Measurements from ENCODE around the gene ZNF784. TPM values are rescaled to one million over a fixed set of nuclear protein-coding genes. Genes with fewer than 3 reads are reported as not detected.

Gene ZNF784
- total and polyA plus RNA-seq, 2 experiments from 2014 or later = 5.5 to 7.2 TPM

DNA sequence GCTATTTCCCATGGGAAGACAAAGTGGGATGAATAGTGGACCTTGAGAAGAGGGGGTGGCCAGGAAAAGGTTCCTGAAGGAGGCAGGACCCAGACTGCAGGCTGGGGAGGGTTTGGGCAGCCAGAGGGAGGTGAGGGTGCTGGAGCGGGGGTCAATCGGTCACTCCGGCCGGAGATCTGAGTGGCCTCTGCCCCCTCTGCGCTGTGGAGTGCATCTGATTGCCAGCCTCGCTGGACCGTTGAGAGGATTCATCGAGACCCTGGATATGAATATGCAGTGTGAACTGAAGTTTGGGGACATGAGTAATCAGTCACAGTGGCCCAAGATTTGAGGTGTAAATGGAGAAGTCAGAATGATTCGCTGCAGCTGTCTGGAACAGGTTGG, 11.0 kb upstream of the ZNF784 start:
- Histone ChIP-seq H3K27ac (peak overlapping the region; percentile 96), H3K4me1 (ENCODE audit: insufficient read depth) (peaks cover 15% of the 10 kb centered on the region), H3K9me2 (replicated peaks; ENCODE audit: insufficient read depth) (no peaks in the 10 kb centered on the region), H3K4me2 (peak overlapping the region; percentile 90), H4K20me1 (ENCODE audit: insufficient read depth, poor library complexity, severe bottlenecking) (no peaks in the 10 kb centered on the region), H3K4me3 (peak overlapping the region; percentile 72), H3K79me2 (peaks cover 57% of the 10 kb centered on the region), H3K9me3 (ENCODE audit: low read depth) (no peaks in the 10 kb centered on the region), H3K36me3 (replicated peaks; ENCODE audit: insufficient read depth, low read depth) (no peaks in the 10 kb centered on the region), H3K27me3 (no peaks in the 10 kb centered on the region), H2AFZ (no peak overlapping the region)
- no peak for DNase-seq (ENCODE audit: low spot score)
- WGBS (ENCODE audit: low lambda C conversion rate, missing lambda C conversion rate) = 15% methylated on average over 9 of the region's 9 CpGs
- TF ChIP-seq EZH2 (IDR thresholded peaks at IDR 0.05; ENCODE audit: borderline replicate concordance) = no peak
- no peak for TF ChIP-seq EZH2phosphoT487 (IDR thresholded peaks at IDR 0.05; ENCODE audit: low read depth, severe bottlenecking, unreplicated experiment)
- TF ChIP-seq, protein P1, sequence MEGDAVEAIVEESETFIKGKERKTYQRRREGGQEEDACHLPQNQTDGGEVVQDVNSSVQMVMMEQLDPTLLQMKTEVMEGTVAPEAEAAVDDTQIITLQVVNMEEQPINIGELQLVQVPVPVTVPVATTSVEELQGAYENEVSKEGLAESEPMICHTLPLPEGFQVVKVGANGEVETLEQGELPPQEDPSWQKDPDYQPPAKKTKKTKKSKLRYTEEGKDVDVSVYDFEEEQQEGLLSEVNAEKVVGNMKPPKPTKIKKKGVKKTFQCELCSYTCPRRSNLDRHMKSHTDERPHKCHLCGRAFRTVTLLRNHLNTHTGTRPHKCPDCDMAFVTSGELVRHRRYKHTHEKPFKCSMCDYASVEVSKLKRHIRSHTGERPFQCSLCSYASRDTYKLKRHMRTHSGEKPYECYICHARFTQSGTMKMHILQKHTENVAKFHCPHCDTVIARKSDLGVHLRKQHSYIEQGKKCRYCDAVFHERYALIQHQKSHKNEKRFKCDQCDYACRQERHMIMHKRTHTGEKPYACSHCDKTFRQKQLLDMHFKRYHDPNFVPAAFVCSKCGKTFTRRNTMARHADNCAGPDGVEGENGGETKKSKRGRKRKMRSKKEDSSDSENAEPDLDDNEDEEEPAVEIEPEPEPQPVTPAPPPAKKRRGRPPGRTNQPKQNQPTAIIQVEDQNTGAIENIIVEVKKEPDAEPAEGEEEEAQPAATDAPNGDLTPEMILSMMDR (IDR thresholded peaks at IDR 0.05; ENCODE audit: poor library complexity) = no peak

GRCh38 chr19:55633861-55634260, 9.5 kb upstream of the ZNF784 start:
- H3K4me3 ChIP-seq = no peak overlapping the region
- 80% methylated on average over 8 of the region's 8 CpGs for WGBS (ENCODE audit: low lambda C conversion rate, missing lambda C conversion rate)

DNA sequence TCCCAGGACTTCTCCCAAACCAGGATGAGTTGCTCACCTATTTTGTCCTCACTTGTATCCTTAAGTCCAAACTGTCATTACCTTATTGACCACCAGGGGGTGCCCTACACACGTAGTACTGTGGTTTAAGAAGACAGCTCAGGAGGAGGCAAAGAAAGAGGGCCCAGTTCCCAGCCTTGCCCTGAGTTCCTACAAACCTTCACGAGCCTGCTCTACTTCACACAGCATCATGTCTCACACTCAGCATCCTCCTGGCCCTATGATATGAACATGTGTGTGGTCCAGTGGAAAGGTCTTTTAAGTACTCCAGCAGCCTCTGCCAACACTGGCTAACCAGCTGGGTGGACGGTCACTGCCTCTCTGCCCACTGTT, 8.1 kb upstream of the ZNF784 start:
- H4K20me1 ChIP-seq (ENCODE audit: insufficient read depth, poor library complexity, severe bottlenecking) = no peaks in the 10 kb centered on the region
- peaks cover 28% of the 10 kb centered on the region for H3K79me2 ChIP-seq
- H3K27me3 ChIP-seq = no peaks in the 10 kb centered on the region
- H3K4me1 ChIP-seq (ENCODE audit: insufficient read depth) = peaks cover 7% of the 10 kb centered on the region
- no peaks in the 10 kb centered on the region for H3K36me3 ChIP-seq (replicated peaks; ENCODE audit: insufficient read depth, low read depth)
- H3K27ac ChIP-seq = no peak overlapping the region
- TF ChIP-seq, protein P1 (IDR thresholded peaks at IDR 0.05; ENCODE audit: poor library complexity) = peak; percentile 79
- TF ChIP-seq EZH2phosphoT487 (IDR thresholded peaks at IDR 0.05; ENCODE audit: low read depth, severe bottlenecking, unreplicated experiment) = no peak
- no peak overlapping the region for H2AFZ ChIP-seq
- DNase-seq (ENCODE audit: low spot score) = peak; percentile 98
- no peak overlapping the region for H3K4me3 ChIP-seq
- no peak overlapping the region for H3K4me2 ChIP-seq
- H3K9me2 ChIP-seq (replicated peaks; ENCODE audit: insufficient read depth) = no peaks in the 10 kb centered on the region
- WGBS (ENCODE audit: low lambda C conversion rate, missing lambda C conversion rate) = 31% methylated on average over 3 of the region's 3 CpGs
- no peaks in the 10 kb centered on the region for H3K9me3 ChIP-seq (ENCODE audit: low read depth)

More at GRCh38 chr19:55633861-55634260, 9.5 kb upstream of the ZNF784 start:
- no peaks in the 10 kb centered on the region for H3K9me3 ChIP-seq (ENCODE audit: low read depth)
- no peak overlapping the region for H3K4me2 ChIP-seq
- H3K27me3 ChIP-seq = no peaks in the 10 kb centered on the region
- no peaks in the 10 kb centered on the region for H3K36me3 ChIP-seq (replicated peaks; ENCODE audit: insufficient read depth, low read depth)
- H2AFZ ChIP-seq = peak overlapping the region; percentile 84
- no peaks in the 10 kb centered on the region for H3K9me2 ChIP-seq (replicated peaks; ENCODE audit: insufficient read depth)
- TF ChIP-seq EZH2 (IDR thresholded peaks at IDR 0.05; ENCODE audit: borderline replicate concordance) (no peak), EZH2phosphoT487 (IDR thresholded peaks at IDR 0.05; ENCODE audit: low read depth, severe bottlenecking, unreplicated experiment) (no peak)
- TF ChIP-seq, protein P1 (IDR thresholded peaks at IDR 0.05; ENCODE audit: poor library complexity) = no peak
- no peak overlapping the region for H3K27ac ChIP-seq
- no peak for DNase-seq (ENCODE audit: low spot score)
- no peaks in the 10 kb centered on the region for H4K20me1 ChIP-seq (ENCODE audit: insufficient read depth, poor library complexity, severe bottlenecking)
- peaks cover 7% of the 10 kb centered on the region for H3K4me1 ChIP-seq (ENCODE audit: insufficient read depth)
- H3K79me2 ChIP-seq = peaks cover 42% of the 10 kb centered on the region

GRCh38 chr19:55626350-55626749, 2.0 kb upstream of the ZNF784 start:
- WGBS (ENCODE audit: low lambda C conversion rate, missing lambda C conversion rate) = 95% methylated on average over 11 of the region's 11 CpGs

More at GRCh38 chr19:55626350-55626749, 2.0 kb upstream of the ZNF784 start:
- Histone ChIP-seq H3K36me3 (replicated peaks; ENCODE audit: insufficient read depth, low read depth) (no peaks in the 10 kb centered on the region), H2AFZ (no peak overlapping the region), H3K4me1 (ENCODE audit: insufficient read depth) (peaks cover 4% of the 10 kb centered on the region), H3K27me3 (no peaks in the 10 kb centered on the region), H3K9me2 (replicated peaks; ENCODE audit: insufficient read depth) (no peaks in the 10 kb centered on the region), H3K79me2 (peaks cover 14% of the 10 kb centered on the region), H3K4me3 (no peak overlapping the region), H3K9me3 (ENCODE audit: low read depth) (no peaks in the 10 kb centered on the region), H3K4me2 (no peak overlapping the region), H4K20me1 (ENCODE audit: insufficient read depth, poor library complexity, severe bottlenecking) (peaks cover 5% of the 10 kb centered on the region), H3K27ac (no peak overlapping the region)
- DNase-seq (ENCODE audit: low spot score) = no peak
- no peak for TF ChIP-seq EZH2phosphoT487 (IDR thresholded peaks at IDR 0.05; ENCODE audit: low read depth, severe bottlenecking, unreplicated experiment)
- no peak for TF ChIP-seq EZH2 (IDR thresholded peaks at IDR 0.05; ENCODE audit: borderline replicate concordance)
- TF ChIP-seq, protein P1 (IDR thresholded peaks at IDR 0.05; ENCODE audit: poor library complexity) = no peak
